CD4-positive, alpha-beta T cell (primary cell): ENCODE data around the gene GRIN1. TPM values are rescaled to one million over a fixed set of nuclear protein-coding genes. Genes with fewer than 3 reads are reported as not detected.

Source experiments
- ATAC-seq: fragments of 200-7000 bp; cut with Tn5 transposase; one replicate; pipeline ENCODE4 v1.10.0; 2022; ENCODE audit warnings: mild to moderate bottlenecking; ENCODE audit not compliant: poor library complexity
- CTCF ChIA-PET: fragments of 350-600 bp; sonication (Branson Sonifier 250); formaldehyde crosslinking; loops from one replicate; lab custom pipeline; 2021; ENCODE audit warnings: antibody characterized with exemption, inconsistent platforms; lab: Charles Lee
- POLR2A ChIA-PET: fragments of 350-600 bp; sonication (Branson Sonifier 250); formaldehyde crosslinking; loops from one replicate; lab custom pipeline; 2021; ENCODE audit warnings: antibody characterized with exemption, inconsistent platforms; lab: Charles Lee
- DNase-seq, 14 experiments: peaks; one replicate each; pipeline ENCODE4 v3.0.0-alpha.2; 2013 to 2020; ENCODE audit warnings: mixed read lengths in 2 of 14
- H3K27ac ChIP-seq, 2 donors: one replicate each; pipeline versions ENCODE4 v1.5.1 to v1.7.0; 2013; ENCODE audit warnings: low read length in 2 of 2, low read depth in 1 of 2, mild to moderate bottlenecking in 1 of 2
- H3K27me3 ChIP-seq, 2 experiments: 1 replicate in 1 of 2; 2 replicates in 1 of 2; pipeline versions ENCODE4 v1.6.1 to v1.7.0; 2013; ENCODE audit warnings: low read length in 2 of 2, control low read depth in 1 of 2, mild to moderate bottlenecking in 1 of 2, moderate library complexity in 1 of 2; ENCODE audit not compliant: insufficient read depth in 2 of 2, control insufficient read depth in 1 of 2
- H3K36me3 ChIP-seq: one replicate; pipeline ENCODE4 v1.6.1; 2013; ENCODE audit warnings: low read length, control low read depth; ENCODE audit not compliant: insufficient read depth
- H3K4me1 ChIP-seq: one replicate; pipeline ENCODE4 v1.6.1; 2013; ENCODE audit warnings: low read length, control low read depth; ENCODE audit not compliant: insufficient read depth
- H3K4me3 ChIP-seq: one replicate; pipeline ENCODE4 v1.5.1; 2013; ENCODE audit warnings: mild to moderate bottlenecking, low read length, moderate library complexity
- H3K9me3 ChIP-seq, 2 experiments: 1 replicate in 1 of 2; 2 replicates in 1 of 2; pipeline versions ENCODE4 v1.6.1 to v1.7.0; 2013; ENCODE audit warnings: low read length in 2 of 2, mild to moderate bottlenecking in 2 of 2, control low read depth in 1 of 2, moderate library complexity in 1 of 2; ENCODE audit not compliant: control insufficient read depth in 1 of 2, insufficient read depth in 1 of 2
- H3K27ac Mint-ChIP-seq: one replicate; pipeline ENCODE4 v1.8.0; 2020; ENCODE audit warnings: mixed read lengths
- H3K27me3 Mint-ChIP-seq: one replicate; pipeline ENCODE4 v1.8.0; 2021; ENCODE audit warnings: mixed read lengths
- H3K36me3 Mint-ChIP-seq: one replicate; pipeline ENCODE4 v1.8.0; 2021; ENCODE audit warnings: low read depth, mixed read lengths
- H3K4me1 Mint-ChIP-seq: one replicate; pipeline ENCODE4 v1.8.0; 2021; ENCODE audit warnings: low read depth, mixed read lengths
- H3K4me3 Mint-ChIP-seq: one replicate; pipeline ENCODE4 v1.8.0; 2020; ENCODE audit warnings: mild to moderate bottlenecking, mixed read lengths
- H3K9me3 Mint-ChIP-seq: one replicate; pipeline ENCODE4 v1.8.0; 2020; ENCODE audit warnings: mixed read lengths
- intact Hi-C, 2 experiments: fragments of 100-400 bp; cut with DNase I in 1 of 2; cut with micrococcal nuclease in 1 of 2; formaldehyde crosslinking; loops; one replicate each; pipeline versions ENCODE4 v1.15.1 to v1.9.0; 2023 to 2025; cut with DNase I, micrococcal nuclease
- microRNA-seq: library from miRNA; unstranded; fragments of <30 nt; microRNA quantifications from one replicate; pipeline ENCODE4 v1.2.0, GENCODE V29; 2021; ENCODE audit warnings: borderline microRNAs expressed, borderline replicate concordance
- total RNA-seq, 174 experiments: library from RNA in 2 of 174; stranded (reverse) in 2 of 174; gene quantifications; one replicate each; pipeline ENCODE4 v1.2.3 and lab custom pipeline; 2021 to 2026
- TF ChIP-seq, protein P1 (sequence below): fragments of 200-600 bp; IDR thresholded peaks from one replicate; pipeline ENCODE4 v1.8.0; 2022; ENCODE audit warnings: antibody characterized with exemption, mild to moderate bottlenecking

The GRIN1 gene
- total RNA-seq, 2 experiments from 2014 or later, result not detected

- H3K27me3 ChIP-seq, result no peaks in the 10 kb centered on the region
- H3K36me3 ChIP-seq, result peaks cover 6% of the 10 kb centered on the region
- Mint-ChIP-seq H3K4me3 (no peak overlapping the region), H3K27ac (no peak overlapping the region), H3K9me3 (no peaks in the 10 kb centered on the region), H3K27me3 (no peaks in the 10 kb centered on the region), H3K36me3 (no peaks in the 10 kb centered on the region), H3K4me1 (peaks cover 5% of the 10 kb centered on the region)
- H3K4me3 ChIP-seq, result no peak overlapping the region
- H3K27ac ChIP-seq, result no peak overlapping the region
- intact Hi-C loops, result no loop called here
- H3K9me3 ChIP-seq, result no peaks in the 10 kb centered on the region
- no peak for ATAC-seq
- CTCF ChIA-PET, result interaction anchor here (1.1 kb wide), 1 partner anchor 9 kb away, joined by 3 read pairs; the partner anchor contains the start of gene RNF224
- H3K4me1 ChIP-seq, result peaks cover 15% of the 10 kb centered on the region
- DNase-seq, result no peak
- TF ChIP-seq, protein P1, sequence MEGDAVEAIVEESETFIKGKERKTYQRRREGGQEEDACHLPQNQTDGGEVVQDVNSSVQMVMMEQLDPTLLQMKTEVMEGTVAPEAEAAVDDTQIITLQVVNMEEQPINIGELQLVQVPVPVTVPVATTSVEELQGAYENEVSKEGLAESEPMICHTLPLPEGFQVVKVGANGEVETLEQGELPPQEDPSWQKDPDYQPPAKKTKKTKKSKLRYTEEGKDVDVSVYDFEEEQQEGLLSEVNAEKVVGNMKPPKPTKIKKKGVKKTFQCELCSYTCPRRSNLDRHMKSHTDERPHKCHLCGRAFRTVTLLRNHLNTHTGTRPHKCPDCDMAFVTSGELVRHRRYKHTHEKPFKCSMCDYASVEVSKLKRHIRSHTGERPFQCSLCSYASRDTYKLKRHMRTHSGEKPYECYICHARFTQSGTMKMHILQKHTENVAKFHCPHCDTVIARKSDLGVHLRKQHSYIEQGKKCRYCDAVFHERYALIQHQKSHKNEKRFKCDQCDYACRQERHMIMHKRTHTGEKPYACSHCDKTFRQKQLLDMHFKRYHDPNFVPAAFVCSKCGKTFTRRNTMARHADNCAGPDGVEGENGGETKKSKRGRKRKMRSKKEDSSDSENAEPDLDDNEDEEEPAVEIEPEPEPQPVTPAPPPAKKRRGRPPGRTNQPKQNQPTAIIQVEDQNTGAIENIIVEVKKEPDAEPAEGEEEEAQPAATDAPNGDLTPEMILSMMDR, result no peak
- POLR2A ChIA-PET, result no interaction called here
These were observed 79.3 kb downstream of the GRIN1 start for GRCh38 chr9:137218212-137218753.

Small RNA genes lying within 50 kb of the gene (microRNA-seq; reads per million reads assigned to microRNA genes)
- gene MIR3621, result not detected

Other genes starting within 250 kb of the GRIN1 start
- gene FBXW5, start 194.4 kb upstream of the GRIN1 start, total RNA-seq, result 10 to 100 TPM; 41.0 to 41.7 TPM
- not detected for gene C8G, start 193.9 kb upstream of the GRIN1 start, total RNA-seq
- gene LCN12, start 186.9 kb upstream of the GRIN1 start, total RNA-seq, result 1 to 10 TPM; 1.3 to 1.5 TPM
- 10 to 100 TPM; 40.6 to 41.0 TPM for gene PTGDS, start 161.7 kb upstream of the GRIN1 start, total RNA-seq
- 1 to 10 TPM in 1 of 2 experiments, under 1 TPM in 1; 0.93 to 1.0 TPM for gene LCNL1, start 156.2 kb upstream of the GRIN1 start, total RNA-seq
- 10 to 100 TPM; 67.0 to 67.8 TPM for gene PAXX, start 146.7 kb upstream of the GRIN1 start, total RNA-seq
- 1 to 10 TPM; 2.1 to 2.8 TPM for gene CLIC3, start 142.6 kb upstream of the GRIN1 start, total RNA-seq
- gene ABCA2, start 110.9 kb upstream of the GRIN1 start, total RNA-seq, result 10 to 100 TPM; 80.1 to 86.8 TPM
- gene FUT7, start 107.1 kb upstream of the GRIN1 start, total RNA-seq, result 1 to 10 TPM; 1.7 to 1.8 TPM
- 10 to 100 TPM; 15.3 to 16.0 TPM for gene NPDC1, start 93.0 kb upstream of the GRIN1 start, total RNA-seq
- not detected for gene ENTPD2, start 85.1 kb upstream of the GRIN1 start, total RNA-seq
- gene SAPCD2, start 68.6 kb upstream of the GRIN1 start, total RNA-seq, result under 1 TPM; 0.17 to 0.19 TPM
- gene UAP1L1, start 61.6 kb upstream of the GRIN1 start, total RNA-seq, result 1 to 10 TPM; 6.5 to 6.8 TPM
- gene MAN1B1, start 52.2 kb upstream of the GRIN1 start, total RNA-seq, result 10 to 100 TPM; 60.9 to 66.9 TPM
- gene DPP7, start 24.4 kb upstream of the GRIN1 start, total RNA-seq, result 100 to 1,000 TPM; 344 to 349 TPM
- gene LRRC26, start 30.9 kb downstream of the GRIN1 start, total RNA-seq, result not detected
- gene TMEM210, start 32.9 kb downstream of the GRIN1 start, total RNA-seq, result not detected
- 100 to 1,000 TPM; 144 to 149 TPM for gene ANAPC2, start 49.4 kb downstream of the GRIN1 start, total RNA-seq
- 10 to 100 TPM; 30.1 to 30.5 TPM for gene SSNA1, start 49.5 kb downstream of the GRIN1 start, total RNA-seq
- gene TPRN, start 61.6 kb downstream of the GRIN1 start, total RNA-seq, result 1 to 10 TPM; 6.1 to 8.6 TPM
- gene TMEM203, start 66.5 kb downstream of the GRIN1 start, total RNA-seq, result 10 to 100 TPM; 18.2 to 18.7 TPM
- gene NDOR1, start 66.5 kb downstream of the GRIN1 start, total RNA-seq, result 10 to 100 TPM; 22.8 to 25.3 TPM
- gene RNF208, start 83.1 kb downstream of the GRIN1 start, total RNA-seq, result under 1 TPM; 0.66 to 0.67 TPM
- under 1 TPM; 0.33 to 0.42 TPM for gene CYSRT1, start 86.0 kb downstream of the GRIN1 start, total RNA-seq
- gene RNF224, start 88.3 kb downstream of the GRIN1 start, total RNA-seq, result under 1 TPM in 1 of 2 experiments, not detected in 1; 0.14 TPM
- not detected for gene SLC34A3, start 91.7 kb downstream of the GRIN1 start, total RNA-seq
- gene TUBB4B, start 102.1 kb downstream of the GRIN1 start, total RNA-seq, result 10 to 100 TPM; 93.8 to 98.2 TPM
- gene STPG3, start 112.1 kb downstream of the GRIN1 start, total RNA-seq, result not detected
- 10 to 100 TPM; 20.7 to 21.2 TPM for gene NELFB, start 116.2 kb downstream of the GRIN1 start, total RNA-seq
- under 1 TPM; 0.67 to 0.80 TPM for gene TOR4A, start 138.6 kb downstream of the GRIN1 start, total RNA-seq
- gene NRARP, start 163.1 kb downstream of the GRIN1 start, total RNA-seq, result 1 to 10 TPM in 1 of 2 experiments, under 1 TPM in 1; 0.96 to 1.4 TPM